Effector CD4-positive, alpha-beta T cell (primary cell): Measurements from ENCODE around the gene MRO. TPM values are rescaled to one million over a fixed set of nuclear protein-coding genes. Genes with fewer than 3 reads are reported as not detected.
"Not testable (repeated sequence)": the region's sequence is repeated elsewhere in the genome, so short reads cannot be mapped to it uniquely, and the experiment has no call there.

Source experiments
- DNase-seq: peaks from one replicate; pipeline ENCODE4 v3.0.0-alpha.2; 2020
- total RNA-seq: gene quantifications from one replicate; lab custom pipeline; 2026; lab: John Stamatoyannopoulos, UW

Gene MRO
- not detected for total RNA-seq

- peak; percentile 68 for DNase-seq
These were observed at the start of gene MRO for GRCh38 chr18:50819728-50820378. Gene MRO (minus strand): TSS chr18:50820016. CDS start chr18:50809400, 10,616 bp downstream.

GRCh38 chr18:50869150-50869549, 49.3 kb upstream of the MRO start:
- DNase-seq, result no peak

- DNase-seq, result no peak
These were observed 46.9 kb upstream of the MRO start for GRCh38 chr18:50866765-50867164.

- DNase-seq, result no peak
These were observed 44.1 kb upstream of the MRO start for GRCh38 chr18:50863840-50864375.

GRCh38 chr18:50862401-50862800, 42.6 kb upstream of the MRO start:
- no peak for DNase-seq

GRCh38 chr18:50861617-50862016, 41.8 kb upstream of the MRO start:
- no peak for DNase-seq

GRCh38 chr18:50859793-50860555, 40.2 kb upstream of the MRO start:
- DNase-seq, result no peak

GRCh38 chr18:50857694-50858093, 37.9 kb upstream of the MRO start:
- DNase-seq, result no peak

- DNase-seq, result not testable (repeated sequence)
These were observed 37.4 kb upstream of the MRO start for GRCh38 chr18:50857166-50857565.

GRCh38 chr18:50855976-50856757, 36.4 kb upstream of the MRO start:
- no peak for DNase-seq

- DNase-seq, result no peak
These were observed 34.1 kb upstream of the MRO start for GRCh38 chr18:50853863-50854271.

- no peak for DNase-seq
These were observed 30.7 kb upstream of the MRO start for GRCh38 chr18:50850307-50851065.

- DNase-seq, result no peak
These were observed 29.6 kb upstream of the MRO start for GRCh38 chr18:50849419-50849821.

GRCh38 chr18:50848991-50849390, 29.2 kb upstream of the MRO start:
- no peak for DNase-seq

GRCh38 chr18:50848061-50848551, 28.3 kb upstream of the MRO start:
- DNase-seq, result no peak

- DNase-seq, result no peak
These were observed 27.4 kb upstream of the MRO start for GRCh38 chr18:50847192-50847591.

GRCh38 chr18:50844960-50845359, 25.1 kb upstream of the MRO start:
- DNase-seq, result no peak

- DNase-seq, result no peak
These were observed 24.7 kb upstream of the MRO start for GRCh38 chr18:50844554-50844953.

GRCh38 chr18:50842846-50843245, 23.0 kb upstream of the MRO start:
- DNase-seq, result no peak

GRCh38 chr18:50839996-50840395, 20.2 kb upstream of the MRO start:
- no peak for DNase-seq

GRCh38 chr18:50839341-50839740, 19.5 kb upstream of the MRO start:
- no peak for DNase-seq

- no peak for DNase-seq
These were observed 16.7 kb upstream of the MRO start for GRCh38 chr18:50836521-50836957.
